ENCODE data around the gene CLEC20A.

DNA sequence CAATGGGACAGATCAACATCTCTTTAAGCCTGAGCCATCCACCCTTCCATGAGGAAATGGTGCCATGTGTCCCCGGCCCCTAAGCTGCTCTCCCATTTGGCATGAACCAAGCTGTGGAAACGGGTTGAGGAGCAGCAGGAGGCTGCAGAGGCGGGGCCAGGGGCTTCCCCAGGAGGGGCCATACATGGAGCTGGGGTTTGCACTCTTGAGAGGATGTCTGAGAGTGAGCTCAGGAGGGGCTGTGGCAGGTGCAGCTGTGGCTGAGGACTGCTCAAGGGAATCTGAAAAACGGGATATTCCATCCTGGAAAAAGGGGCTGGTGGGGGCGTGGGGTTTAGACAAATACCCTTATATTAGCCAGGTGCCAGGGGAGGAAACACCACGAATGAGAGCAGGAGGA is 7.1 kb upstream of the CLEC20A start:
- TF ChIP-seq POLR2A (IDR thresholded peaks at IDR 0.05) (no peak), POLR2AphosphoS5 (IDR thresholded peaks at IDR 0.05) (no peak)
